GM18520 (cell line): ENCODE results near the gene OR2AE1.
A peak's percentile ranks its signal among the peaks of the same experiment; 100 is the strongest.

Source experiments
- ATAC-seq: cut with Tn5 transposase; IDR thresholded peaks from one replicate; pipeline ENCODE4 v1.9.1; 2021; ENCODE audit not compliant: unreplicated experiment

The OR2AE1 gene

DNA sequence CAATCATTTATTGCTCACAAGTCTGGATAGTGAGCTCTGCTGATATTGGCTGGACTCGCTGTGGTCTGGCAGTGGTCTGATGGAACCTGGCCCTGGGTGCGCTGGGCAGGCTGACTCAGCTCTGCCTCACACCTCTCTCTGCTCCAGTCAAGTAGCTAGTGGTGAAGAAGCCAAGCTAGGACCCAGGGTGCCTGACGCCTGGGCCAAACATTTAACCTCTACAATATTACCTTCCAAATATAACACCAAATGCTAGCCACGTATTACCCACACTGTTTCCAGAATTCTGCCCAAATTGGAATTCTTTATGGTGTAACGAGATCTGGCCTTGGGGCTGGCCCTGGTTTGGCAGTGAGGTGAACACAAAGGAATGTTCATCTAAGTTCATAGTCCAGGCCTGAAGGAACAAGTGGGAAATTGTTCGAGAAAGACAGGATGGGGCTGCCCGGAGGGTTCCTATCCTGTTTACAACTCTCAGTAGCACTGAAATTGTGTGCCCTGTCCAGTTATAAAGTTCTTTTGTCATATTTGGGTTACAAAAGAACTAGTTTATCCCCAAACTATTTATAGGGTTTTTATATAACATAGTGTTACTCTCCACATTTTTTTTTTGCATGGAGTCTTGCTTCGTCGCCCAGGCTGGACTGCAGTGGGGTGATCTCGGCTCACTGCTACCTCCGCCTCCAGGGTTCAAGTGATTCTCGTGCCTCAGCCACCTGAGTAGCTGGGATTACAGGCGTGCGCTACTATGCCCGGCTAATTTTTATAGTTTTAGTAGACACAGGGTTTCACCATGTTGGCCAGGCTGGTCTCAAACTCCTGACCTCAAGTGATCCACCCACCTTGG, 16.3 kb downstream of the OR2AE1 start:
- no peak for ATAC-seq

GRCh38 chr7:99855236-99855635, 21.6 kb downstream of the OR2AE1 start:
- ATAC-seq: no peak

DNA sequence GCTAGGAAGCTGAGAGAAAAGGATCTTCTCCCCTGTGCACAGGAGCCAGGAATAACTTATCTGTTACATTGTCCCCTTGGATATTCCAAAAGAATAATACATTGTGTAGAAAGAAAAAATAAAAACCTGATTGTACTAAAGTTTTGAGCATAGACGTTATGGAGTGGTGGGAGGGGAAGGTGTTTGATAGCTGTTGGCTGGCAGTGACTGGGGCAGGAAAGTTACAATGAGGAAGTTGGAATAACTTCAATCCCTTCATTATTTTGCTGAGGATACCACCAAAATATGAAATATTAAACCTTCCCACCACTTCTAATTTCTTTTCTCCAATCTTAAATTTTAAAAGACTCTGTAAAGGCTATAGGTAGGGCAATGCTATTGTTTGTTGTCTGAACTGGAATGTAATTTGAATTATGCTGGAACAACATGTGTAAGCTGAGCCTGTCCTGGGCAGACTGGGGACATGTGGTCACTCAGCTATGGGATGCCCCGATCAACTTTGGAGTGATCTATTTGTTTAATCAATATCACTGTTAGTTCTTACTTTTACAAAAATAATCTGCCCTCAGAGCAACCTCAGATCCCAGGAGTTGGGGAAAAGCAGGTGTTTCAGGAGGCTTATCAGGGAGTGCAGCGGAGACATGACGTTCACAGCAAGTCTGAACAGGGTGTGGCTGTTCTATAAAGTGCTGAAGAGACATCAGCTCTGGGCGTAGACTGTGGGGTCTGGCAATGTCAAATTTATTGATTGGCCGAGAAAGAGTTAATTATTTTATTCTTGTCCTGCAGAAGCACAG, 28.2 kb downstream of the OR2AE1 start:
- ATAC-seq: no peak

GRCh38 chr7:99844328-99844727, 32.5 kb downstream of the OR2AE1 start:
- no peak for ATAC-seq

GRCh38 chr7:99843808-99844207, 33.0 kb downstream of the OR2AE1 start:
- ATAC-seq: no peak

- ATAC-seq: no peak
Measured at GRCh38 chr7:99842926-99843325, 33.9 kb downstream of the OR2AE1 start.

DNA sequence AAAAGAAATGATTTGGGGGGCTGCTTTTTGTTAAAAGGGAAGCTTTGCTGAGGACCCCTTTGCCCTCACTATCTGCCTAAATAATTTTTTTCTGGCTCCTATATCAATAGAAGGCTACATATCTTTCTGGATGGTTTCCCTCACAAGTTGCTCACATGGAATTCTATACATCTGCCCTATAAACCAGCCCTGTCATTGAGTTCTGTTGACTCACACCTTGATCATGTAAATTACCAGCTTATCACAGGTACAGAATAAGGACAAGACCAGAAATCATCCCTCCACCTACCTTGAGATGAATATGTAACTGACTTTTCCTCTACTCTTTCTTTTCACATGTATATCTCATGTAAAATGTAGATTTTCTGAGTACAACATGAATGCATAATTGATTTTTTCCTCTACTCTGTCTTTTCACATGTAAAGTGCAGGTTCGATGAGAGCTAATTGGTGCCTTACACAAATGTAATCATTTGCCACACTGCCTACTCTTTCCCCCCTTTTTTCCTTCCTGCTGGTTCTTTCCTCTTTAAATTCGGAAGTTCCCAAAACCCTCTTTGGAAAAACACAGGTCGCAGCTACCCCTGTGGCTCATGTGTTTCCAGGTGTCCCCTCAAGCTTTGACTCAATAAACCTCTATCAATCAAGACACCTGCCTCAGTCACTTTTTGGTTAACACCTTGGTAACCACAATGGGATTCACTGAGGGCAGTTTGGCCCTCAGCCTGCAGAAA, 36.5 kb downstream of the OR2AE1 start:
- ATAC-seq: no peak

DNA sequence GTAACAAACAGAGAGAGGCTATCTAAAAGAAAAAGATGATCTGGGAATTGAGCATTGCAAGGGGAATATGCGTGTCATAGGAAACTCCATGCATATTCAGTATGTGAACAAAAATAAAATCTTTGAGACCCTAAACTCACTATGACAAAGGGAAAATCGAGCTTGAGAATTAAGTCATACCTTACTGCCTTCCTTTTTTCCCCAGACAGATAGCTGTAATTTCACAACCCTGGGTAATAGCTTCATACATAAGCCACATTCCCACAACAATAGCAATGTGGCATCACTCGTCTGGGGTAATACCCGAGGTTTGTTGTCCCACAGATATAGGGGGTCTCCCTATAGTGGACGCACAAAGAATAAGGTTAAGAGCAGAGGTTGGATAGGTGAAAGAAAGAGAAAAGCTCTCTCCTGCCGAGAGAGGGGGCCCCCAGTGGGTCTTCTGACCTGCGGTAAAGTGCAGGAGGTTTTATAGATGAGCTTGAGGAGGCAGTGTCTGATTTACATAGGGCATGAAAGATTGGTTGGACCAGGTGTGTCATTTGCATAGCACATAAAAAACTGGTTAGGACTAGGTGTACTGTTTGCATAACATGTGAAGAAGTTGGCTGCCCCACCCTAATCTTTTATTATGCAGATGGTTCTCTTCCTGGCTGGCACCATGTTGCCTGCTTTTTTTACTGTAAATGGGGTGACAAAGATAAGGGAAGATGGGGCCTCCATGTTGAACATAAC, 37.4 kb downstream of the OR2AE1 start:
- no peak for ATAC-seq

DNA sequence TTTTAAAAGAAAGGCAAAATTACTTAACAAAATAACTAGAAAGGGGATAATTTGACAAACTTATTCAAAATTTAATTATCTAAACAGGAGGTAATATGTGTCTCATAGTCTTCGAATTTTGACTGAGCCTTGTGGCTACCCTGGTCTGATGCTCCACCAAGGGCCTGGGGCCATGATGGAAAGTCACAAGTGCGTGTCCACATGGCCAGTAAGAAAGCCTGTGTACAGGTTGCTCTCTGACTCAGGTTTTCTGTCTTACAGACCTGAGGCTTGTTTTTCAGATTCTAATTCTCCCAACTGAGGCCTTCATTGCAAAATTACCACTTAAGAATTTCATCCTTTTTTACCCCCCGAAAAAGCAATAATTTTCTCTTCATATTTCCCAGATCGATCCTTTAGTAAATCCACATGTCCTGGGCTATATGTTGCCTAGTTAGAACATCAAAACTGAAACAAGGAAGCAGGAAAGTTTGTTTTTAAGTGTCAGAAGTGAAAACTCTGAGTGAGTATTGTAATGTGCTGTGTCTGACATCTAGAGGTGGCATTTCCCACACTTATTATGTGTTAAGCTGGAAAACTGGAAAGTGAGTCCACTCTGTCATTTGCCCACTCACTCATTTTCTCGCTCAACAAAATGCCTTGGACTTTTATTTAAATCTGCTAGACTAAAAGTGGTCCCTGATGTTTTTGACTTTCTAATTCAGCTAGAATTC, 39.0 kb downstream of the OR2AE1 start:
- peak; percentile 46 for ATAC-seq

DNA sequence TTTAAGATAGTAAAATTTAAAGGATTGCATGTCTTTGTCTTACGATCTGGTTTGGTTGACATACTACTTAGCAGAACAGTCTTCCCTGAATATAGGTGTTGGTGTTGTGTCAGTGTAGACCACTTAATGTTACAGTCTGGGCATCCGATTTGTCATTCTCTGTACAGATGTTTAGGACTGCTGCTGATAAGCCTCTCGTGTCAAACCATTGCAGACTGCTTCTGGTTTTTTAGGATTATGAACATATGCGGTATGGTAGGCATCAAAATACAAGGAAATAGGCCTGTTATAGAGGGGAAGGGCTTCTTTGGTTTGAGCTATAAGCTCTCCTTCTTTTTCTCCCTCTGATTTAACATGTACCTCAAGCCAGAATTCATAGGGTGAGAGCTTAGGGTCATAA, 41.6 kb downstream of the OR2AE1 start:
- ATAC-seq: no peak

- no peak for ATAC-seq
Measured at GRCh38 chr7:99834382-99834781, 42.5 kb downstream of the OR2AE1 start.

DNA sequence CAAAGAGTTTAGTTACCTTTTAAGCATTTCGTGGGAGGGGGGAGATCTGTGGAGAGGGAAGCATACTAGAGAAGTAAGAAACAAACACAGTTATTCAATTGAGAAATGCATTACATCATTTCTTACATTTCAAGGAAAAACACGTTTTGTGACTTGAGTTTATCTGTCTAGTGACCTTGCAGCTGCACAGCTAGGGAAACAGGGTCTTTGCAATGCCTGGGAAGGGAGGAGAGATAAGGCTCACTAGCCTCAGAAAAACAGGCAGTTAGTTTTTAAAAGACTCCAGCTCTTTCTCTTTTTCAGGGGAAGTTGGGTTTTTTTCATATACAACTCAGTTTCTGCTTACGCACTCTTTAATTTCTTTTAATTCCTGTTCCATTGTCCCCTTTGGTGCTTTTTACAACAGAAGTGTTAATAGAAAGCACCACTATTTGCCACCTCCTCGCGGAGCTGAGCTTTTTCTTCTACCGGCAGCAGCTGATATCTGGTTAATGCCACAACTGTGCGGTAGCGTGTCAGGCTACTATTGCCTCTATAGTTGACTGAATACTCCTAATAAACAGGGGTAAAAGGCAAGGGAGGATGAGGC, 43.5 kb downstream of the OR2AE1 start:
- no peak for ATAC-seq

- ATAC-seq: no peak
Measured at GRCh38 chr7:99831595-99831994, 45.2 kb downstream of the OR2AE1 start.

DNA sequence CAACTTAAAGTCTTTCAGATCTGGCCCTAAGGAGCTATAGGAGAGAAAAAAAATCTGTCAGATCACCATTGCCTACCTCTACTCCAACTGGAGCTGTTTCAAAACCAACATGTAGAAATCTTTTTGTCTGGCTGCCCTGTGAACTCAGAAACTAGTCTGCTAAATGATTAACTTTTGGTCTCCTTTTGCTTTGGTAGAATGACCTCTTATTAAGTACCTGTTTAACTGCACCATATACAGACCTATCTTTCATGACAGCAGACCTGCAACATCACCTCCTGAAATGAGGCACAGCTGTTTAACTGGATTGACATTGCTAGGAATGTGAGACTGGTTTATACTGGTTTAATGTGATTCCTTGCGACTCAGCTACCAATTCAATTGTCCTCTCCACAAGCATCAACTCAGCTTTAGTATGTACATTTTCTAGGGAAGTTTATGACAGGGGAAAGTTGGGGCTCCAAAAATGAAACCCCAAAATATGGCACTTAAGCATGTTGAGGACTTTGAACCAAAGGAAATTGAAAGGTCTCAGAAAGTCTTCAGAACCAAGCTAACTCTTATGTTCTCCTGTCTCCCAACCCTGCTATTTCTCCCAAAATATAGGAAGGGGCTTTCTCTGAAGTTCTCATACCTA, 47.2 kb downstream of the OR2AE1 start:
- ATAC-seq: no peak

DNA sequence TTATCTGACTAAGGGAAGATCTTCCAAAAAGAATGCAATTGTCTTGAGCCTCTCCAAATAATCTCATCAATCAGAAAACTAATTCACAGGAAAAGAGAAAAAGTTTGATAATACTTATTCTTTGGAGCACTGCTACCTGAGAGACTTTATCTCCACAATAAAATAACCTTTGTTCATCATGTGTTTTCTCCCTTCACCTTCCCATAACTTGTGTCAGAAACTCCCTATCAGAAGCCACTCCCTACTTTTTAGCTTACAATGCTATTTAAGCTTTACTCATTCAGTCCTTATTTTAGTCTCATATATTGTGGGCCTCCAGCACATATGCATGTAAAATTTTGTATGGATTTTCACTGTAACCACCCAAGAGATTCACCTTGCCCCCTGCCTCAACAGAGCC, 48.0 kb downstream of the OR2AE1 start:
- ATAC-seq: no peak

GRCh38 chr7:99827040-99827778, 49.6 kb downstream of the OR2AE1 start:
- ATAC-seq: no peak
